DMS53 treated with DMSO at 0.1 percent for 48 hours (cell line): ENCODE results near the gene CCR6.

Source experiments
- DNase-seq: peaks from one replicate; lab custom pipeline; 2025; ENCODE audit not compliant: unreplicated experiment; lab: John Stamatoyannopoulos, UW

CCR6 gene

GRCh38 chr6:167119670-167120582 lies 3.0 kb upstream of the CCR6 start:
- DNase-seq = no peak

- DNase-seq = no peak
Observed at GRCh38 chr6:167120583-167120903, 2.4 kb upstream of the CCR6 start.

- no peak for DNase-seq
Observed at GRCh38 chr6:167121335-167121841, 1.5 kb upstream of the CCR6 start.

- DNase-seq = no peak
Observed at GRCh38 chr6:167122041-167122826, 662 bp upstream of the CCR6 start.

GRCh38 chr6:167124753-167125152 lies 1.9 kb downstream of the CCR6 start:
- no peak for DNase-seq

- no peak for DNase-seq
Observed at GRCh38 chr6:167125410-167125809, 2.5 kb downstream of the CCR6 start.

GRCh38 chr6:167125855-167126349 lies 3.0 kb downstream of the CCR6 start:
- DNase-seq = no peak

- DNase-seq = no peak
Observed at GRCh38 chr6:167127785-167128531, 5.1 kb downstream of the CCR6 start.

GRCh38 chr6:167129159-167129558 lies 6.3 kb downstream of the CCR6 start:
- DNase-seq = no peak

GRCh38 chr6:167129562-167129961 lies 6.7 kb downstream of the CCR6 start:
- DNase-seq = no peak

- no peak for DNase-seq
Observed at GRCh38 chr6:167130008-167130677, 7.2 kb downstream of the CCR6 start.

GRCh38 chr6:167130712-167131684 lies 8.1 kb downstream of the CCR6 start:
- DNase-seq = peak; percentile 82

GRCh38 chr6:167134448-167135328 lies 11.8 kb downstream of the CCR6 start:
- DNase-seq = no peak

- DNase-seq = no peak
Observed at GRCh38 chr6:167136376-167136775, 13.5 kb downstream of the CCR6 start.

- DNase-seq = no peak
Observed at GRCh38 chr6:167137081-167137480, 14.2 kb downstream of the CCR6 start.

GRCh38 chr6:167137881-167138280 lies 15.0 kb downstream of the CCR6 start:
- DNase-seq = no peak

- DNase-seq = no peak
Observed at GRCh38 chr6:167139761-167140160, 16.9 kb downstream of the CCR6 start.
